ENCODE measurements around the gene CDC14B. TPM values are rescaled to one million over a fixed set of nuclear protein-coding genes. Genes with fewer than 3 reads are reported as not detected.
"Not testable (repeated sequence)": the region's sequence is repeated elsewhere in the genome, so short reads cannot be mapped to it uniquely, and the experiment has no call there.

Gene CDC14B
- total RNA-seq, 2 donors from 2014 or later: 11.7 to 13.9 TPM

DNA sequence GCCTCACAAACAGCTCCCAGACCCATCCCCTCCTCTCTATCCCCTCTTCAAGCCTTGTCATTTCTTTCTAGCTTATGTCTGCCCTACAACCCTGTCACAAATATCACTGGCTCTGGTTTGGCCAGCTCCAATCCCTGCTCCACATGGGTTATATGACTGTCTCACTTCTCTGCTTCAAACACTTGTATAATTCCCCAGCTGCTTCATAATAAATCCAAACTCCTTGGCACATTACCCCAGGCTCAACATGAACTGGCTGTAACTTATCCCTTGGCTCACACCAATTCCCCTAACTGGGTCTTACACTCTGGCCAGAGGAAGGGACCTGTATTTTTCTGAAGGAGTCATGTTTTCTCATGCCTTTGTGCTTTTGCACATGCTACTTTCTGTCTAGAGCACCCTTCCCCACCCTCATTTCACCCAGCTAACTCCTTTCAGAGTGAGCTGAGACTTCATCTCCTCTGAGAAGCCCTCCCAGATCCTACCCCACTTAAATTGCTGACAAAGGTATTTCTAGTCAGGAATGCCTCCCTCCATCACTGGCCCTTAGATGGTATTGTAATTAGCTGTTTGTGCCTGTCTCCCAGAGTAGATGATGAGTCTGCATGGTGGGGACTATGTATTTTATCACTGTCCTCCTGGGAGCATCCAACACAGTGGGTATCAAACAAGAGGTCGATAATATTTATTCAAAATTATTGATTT is 30.1 kb upstream of the CDC14B start:
- ATAC-seq (replicated peaks in 1 of 2) (no peak), DNase-seq (no peak)
- no peaks in the 10 kb centered on the region for H3K9me3 Mint-ChIP-seq
- peaks cover 0 to 6% of the 10 kb centered on the region in 2 donors for H3K36me3 Mint-ChIP-seq (ENCODE audit: insufficient read depth in 2 of 2)
- no peak overlapping the region for H3K27ac Mint-ChIP-seq
- H3K4me3 Mint-ChIP-seq: no peak overlapping the region
- peaks cover 7% of the 10 kb centered on the region for H3K4me1 Mint-ChIP-seq (ENCODE audit: low read depth)
- no peaks in the 10 kb centered on the region for H3K27me3 Mint-ChIP-seq (ENCODE audit: low read depth)

DNA sequence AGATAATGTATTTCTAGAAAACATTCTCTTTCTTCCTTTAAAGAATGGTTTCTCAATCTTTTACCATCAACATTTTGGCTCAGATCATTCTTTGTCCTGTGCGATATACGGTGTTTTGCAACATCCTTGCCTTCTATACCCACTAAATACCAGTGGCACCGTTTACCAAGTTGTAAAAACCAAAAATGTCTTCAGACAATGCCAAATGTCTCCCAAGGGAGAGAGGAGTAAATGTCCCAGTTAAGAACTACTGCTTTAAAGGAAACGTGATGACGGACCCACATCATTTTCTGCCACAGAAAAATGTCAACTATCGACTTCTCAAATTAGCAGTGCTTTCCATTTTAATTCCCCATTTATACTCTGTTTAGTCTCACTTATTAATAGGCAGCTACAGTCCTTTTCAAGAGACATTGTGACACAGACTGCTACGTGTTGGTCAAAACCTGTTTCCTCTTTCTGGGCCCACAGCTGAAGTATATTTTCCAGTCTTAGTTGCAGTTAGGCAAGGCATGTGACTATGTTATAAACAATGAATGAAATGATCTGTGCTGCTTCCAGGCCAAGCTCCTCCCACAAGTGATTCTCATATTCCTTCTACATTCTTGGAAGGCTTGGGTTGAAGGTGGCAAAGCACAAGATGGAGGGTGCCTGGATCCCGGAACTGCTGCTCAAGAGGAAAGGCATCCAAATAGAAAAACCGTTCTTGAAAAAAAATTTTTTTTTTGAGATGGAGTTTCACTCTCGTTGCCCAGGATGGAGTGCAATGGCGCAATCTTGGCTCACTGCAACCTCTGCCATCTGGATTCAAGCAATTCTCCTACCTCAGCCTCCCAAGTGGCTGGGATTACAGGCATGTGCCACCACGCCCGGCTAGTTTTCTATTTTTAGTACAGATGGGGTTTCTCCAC is 26.7 kb upstream of the CDC14B start:
- H3K36me3 Mint-ChIP-seq (ENCODE audit: insufficient read depth in 2 of 2): peaks cover 0 to 6% of the 10 kb centered on the region in 2 donors
- H3K27me3 Mint-ChIP-seq (ENCODE audit: low read depth): no peaks in the 10 kb centered on the region
- no peak overlapping the region for H3K27ac Mint-ChIP-seq
- no peak overlapping the region for H3K4me3 Mint-ChIP-seq
- no peak for ATAC-seq (replicated peaks in 1 of 2)
- no peak for DNase-seq
- no peaks in the 10 kb centered on the region for H3K9me3 Mint-ChIP-seq
- no peaks in the 10 kb centered on the region for H3K4me1 Mint-ChIP-seq (ENCODE audit: low read depth)

DNA sequence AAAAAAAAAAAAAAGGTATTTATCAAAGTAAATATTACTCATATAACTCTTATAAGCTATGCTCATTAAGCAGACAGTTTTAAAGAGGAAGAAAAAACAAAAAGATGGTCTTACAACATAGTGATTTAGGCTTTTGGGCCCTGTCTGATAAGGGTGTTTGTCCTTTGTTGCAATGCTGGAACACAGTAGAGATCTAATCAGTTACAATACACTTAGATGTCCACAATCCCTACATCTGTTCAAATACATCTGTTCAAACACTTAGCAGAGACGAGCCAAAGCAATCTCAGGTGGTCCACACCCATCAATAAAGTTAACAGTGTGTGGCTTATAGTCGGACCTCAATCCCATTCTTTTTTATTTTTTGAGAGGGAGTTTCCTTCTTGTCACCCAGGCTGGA is 24.5 kb upstream of the CDC14B start:
- Mint-ChIP-seq H3K4me1 (ENCODE audit: low read depth) (no peaks in the 10 kb centered on the region), H3K27ac (no peak overlapping the region), H3K4me3 (no peak overlapping the region), H3K9me3 (no peaks in the 10 kb centered on the region), H3K36me3 (ENCODE audit: insufficient read depth in 2 of 2) (peaks cover 0 to 4% of the 10 kb centered on the region in 2 donors), H3K27me3 (ENCODE audit: low read depth) (no peaks in the 10 kb centered on the region)
- DNase-seq (no peak), ATAC-seq (replicated peaks in 1 of 2) (no peak)

DNA sequence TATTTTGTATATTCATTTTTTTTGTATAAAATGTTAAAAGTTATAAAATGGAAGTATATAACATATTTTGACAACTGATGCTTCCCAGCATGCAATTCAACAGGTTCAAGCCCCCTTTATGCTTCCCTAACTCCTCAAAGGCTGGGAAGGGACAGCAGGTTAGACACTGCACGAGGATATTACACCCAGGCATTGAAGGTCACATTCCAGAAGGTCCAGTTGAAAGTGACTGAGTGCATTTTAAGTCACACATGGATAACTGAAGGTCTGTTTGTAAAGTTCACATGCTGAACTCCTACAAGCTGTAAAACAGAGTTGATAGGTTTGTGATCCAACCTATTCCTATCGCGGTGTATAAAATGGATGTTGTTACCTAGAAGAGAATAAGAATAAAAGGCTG is 21.9 kb upstream of the CDC14B start:
- DNase-seq: no peak
- H3K27ac Mint-ChIP-seq: no peak overlapping the region
- H3K4me3 Mint-ChIP-seq: no peak overlapping the region
- H3K9me3 Mint-ChIP-seq: no peaks in the 10 kb centered on the region
- no peaks in the 10 kb centered on the region for H3K36me3 Mint-ChIP-seq (ENCODE audit: insufficient read depth in 2 of 2)
- ATAC-seq (replicated peaks in 1 of 2): no peak
- no peaks in the 10 kb centered on the region for H3K4me1 Mint-ChIP-seq (ENCODE audit: low read depth)
- H3K27me3 Mint-ChIP-seq (ENCODE audit: low read depth): no peaks in the 10 kb centered on the region

- H3K27ac Mint-ChIP-seq: no peak overlapping the region
Measured at GRCh38 chr9:96638606-96639364, 19.1 kb upstream of the CDC14B start.

DNA sequence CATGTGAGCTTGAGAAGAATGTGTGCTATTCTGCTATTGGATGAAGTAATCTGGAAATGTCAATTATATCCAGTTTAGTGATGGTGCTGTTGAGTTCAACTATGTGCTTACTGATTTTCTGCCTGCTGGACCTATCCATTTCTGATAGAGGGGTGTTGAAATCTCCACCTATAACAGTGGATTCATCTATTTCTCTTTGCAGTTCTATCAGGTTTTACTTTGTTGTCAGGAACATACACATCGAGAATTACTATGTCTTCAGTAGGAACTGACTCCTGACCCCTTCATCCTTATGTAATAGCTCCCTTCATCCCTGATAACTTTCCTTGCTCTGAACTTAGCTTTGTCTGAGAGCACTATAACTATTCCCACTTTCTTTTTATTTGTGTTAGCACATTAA is 16.7 kb upstream of the CDC14B start:
- peaks cover 12% of the 10 kb centered on the region for H3K27me3 Mint-ChIP-seq (ENCODE audit: low read depth)
- H3K36me3 Mint-ChIP-seq (ENCODE audit: insufficient read depth in 2 of 2): no peaks in the 10 kb centered on the region
- H3K9me3 Mint-ChIP-seq: no peaks in the 10 kb centered on the region
- H3K4me1 Mint-ChIP-seq (ENCODE audit: low read depth): no peaks in the 10 kb centered on the region
- H3K27ac Mint-ChIP-seq: peak overlapping the region; percentile 12
- no peak overlapping the region for H3K4me3 Mint-ChIP-seq
- ATAC-seq (replicated peaks in 1 of 2) (no peak), DNase-seq (no peak)

More at GRCh38 chr9:96638606-96639364, 19.1 kb upstream of the CDC14B start:
- no peak for DNase-seq
- H3K27me3 Mint-ChIP-seq (ENCODE audit: low read depth): peaks cover 2% of the 10 kb centered on the region
- H3K4me3 Mint-ChIP-seq: no peak overlapping the region
- H3K9me3 Mint-ChIP-seq: no peaks in the 10 kb centered on the region
- H3K4me1 Mint-ChIP-seq (ENCODE audit: low read depth): no peaks in the 10 kb centered on the region
- no peak for ATAC-seq (replicated peaks in 1 of 2)
- H3K36me3 Mint-ChIP-seq (ENCODE audit: insufficient read depth in 2 of 2): no peaks in the 10 kb centered on the region

DNA sequence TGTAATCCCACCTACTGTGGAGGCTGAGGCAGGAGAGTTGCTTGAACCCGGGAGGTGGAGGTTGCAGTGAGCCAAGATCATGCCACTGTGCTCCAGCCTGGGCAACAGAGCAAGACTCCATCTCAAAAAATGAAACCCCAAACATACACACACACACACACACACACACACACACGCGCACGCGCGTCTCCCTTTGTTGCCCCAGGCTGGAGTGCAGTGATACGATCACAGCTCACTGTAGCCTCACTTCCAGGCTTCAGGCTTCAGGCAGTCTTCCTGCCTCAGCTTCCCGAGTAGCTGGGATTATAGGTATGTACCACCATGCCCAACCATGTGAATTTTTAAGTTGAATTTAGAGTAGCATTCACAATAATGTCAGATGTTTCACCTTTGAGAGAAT is 13.9 kb upstream of the CDC14B start:
- H3K9me3 Mint-ChIP-seq; H3K4me3 Mint-ChIP-seq; H3K36me3 Mint-ChIP-seq (ENCODE audit: insufficient read depth in 2 of 2); ATAC-seq (replicated peaks in 1 of 2); DNase-seq; H3K27ac Mint-ChIP-seq; H3K4me1 Mint-ChIP-seq (ENCODE audit: low read depth): not testable (repeated sequence)
- peaks cover 20% of the 10 kb centered on the region for H3K27me3 Mint-ChIP-seq (ENCODE audit: low read depth)

- Mint-ChIP-seq H3K27me3 (ENCODE audit: low read depth) (peaks cover 14% of the 10 kb centered on the region), H3K9me3 (no peaks in the 10 kb centered on the region), H3K4me3 (peak overlapping the region in 1 of 2 donors; percentile 3), H3K27ac (no peak overlapping the region), H3K4me1 (ENCODE audit: low read depth) (peaks cover 9% of the 10 kb centered on the region), H3K36me3 (ENCODE audit: insufficient read depth in 2 of 2) (no peaks in the 10 kb centered on the region)
- ATAC-seq (replicated peaks in 1 of 2) (no peak), DNase-seq (no peak)
Measured at GRCh38 chr9:96626912-96627311, 7.3 kb upstream of the CDC14B start.

- H3K4me1 Mint-ChIP-seq (ENCODE audit: low read depth): peaks cover 11% of the 10 kb centered on the region
- peaks cover 0 to 2% of the 10 kb centered on the region in 2 donors for H3K36me3 Mint-ChIP-seq (ENCODE audit: insufficient read depth in 2 of 2)
- no peak overlapping the region for H3K27ac Mint-ChIP-seq
- no peak overlapping the region for H3K4me3 Mint-ChIP-seq
- ATAC-seq (replicated peaks in 1 of 2) (no peak), DNase-seq (no peak)
- no peaks in the 10 kb centered on the region for H3K9me3 Mint-ChIP-seq
- H3K27me3 Mint-ChIP-seq (ENCODE audit: low read depth): peaks cover 34% of the 10 kb centered on the region
Measured at GRCh38 chr9:96621618-96622017, 2.0 kb upstream of the CDC14B start.

GRCh38 chr9:96620832-96621269 is 1.2 kb upstream of the CDC14B start:
- Mint-ChIP-seq H3K9me3 (no peaks in the 10 kb centered on the region), H3K36me3 (ENCODE audit: insufficient read depth in 2 of 2) (peaks cover 0 to 2% of the 10 kb centered on the region in 2 donors), H3K4me3 (peak overlapping the region in 1 of 2 donors; percentile 79), H3K4me1 (ENCODE audit: low read depth) (peaks cover 11% of the 10 kb centered on the region), H3K27ac (no peak overlapping the region), H3K27me3 (ENCODE audit: low read depth) (peaks cover 41% of the 10 kb centered on the region)
- no peak for ATAC-seq (replicated peaks in 1 of 2)
- DNase-seq: no peak

DNA sequence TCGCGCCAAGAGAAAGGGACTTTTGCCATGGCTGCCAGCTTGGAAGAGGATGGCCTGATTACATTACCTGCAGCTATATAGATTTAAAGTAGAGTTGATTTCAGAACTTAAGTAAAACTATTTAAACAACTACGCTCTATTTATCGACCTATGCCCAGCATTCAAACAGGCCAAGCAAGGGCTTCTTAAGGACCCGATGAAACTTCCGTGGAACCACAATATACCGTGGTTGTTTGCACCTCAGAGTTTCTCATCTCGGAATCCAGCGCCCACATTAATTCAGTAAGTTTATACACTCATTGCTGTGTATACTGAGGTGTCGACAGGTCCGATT is 505 bp upstream of the CDC14B start:
- Mint-ChIP-seq H3K36me3 (ENCODE audit: insufficient read depth in 2 of 2) (peaks cover 0 to 2% of the 10 kb centered on the region in 2 donors), H3K9me3 (no peaks in the 10 kb centered on the region), H3K4me1 (ENCODE audit: low read depth) (peaks cover 11% of the 10 kb centered on the region), H3K4me3 (peak overlapping the region; percentile 68 to 79), H3K27me3 (ENCODE audit: low read depth) (peaks cover 42% of the 10 kb centered on the region), H3K27ac (no peak overlapping the region)
- DNase-seq: no peak
- ATAC-seq (replicated peaks in 1 of 2): no peak

- Mint-ChIP-seq H3K4me1 (ENCODE audit: low read depth) (peaks cover 11% of the 10 kb centered on the region), H3K27ac (no peak overlapping the region), H3K4me3 (no peak overlapping the region), H3K27me3 (ENCODE audit: low read depth) (peaks cover 48% of the 10 kb centered on the region), H3K9me3 (no peaks in the 10 kb centered on the region), H3K36me3 (ENCODE audit: insufficient read depth in 2 of 2) (peaks cover 0 to 2% of the 10 kb centered on the region in 2 donors)
- DNase-seq: no peak
- ATAC-seq (replicated peaks in 1 of 2): peak; percentile 9 to 28
Measured at GRCh38 chr9:96619124-96619465, 548 bp downstream of the CDC14B start.

All from activated T-cell treated with anti-CD3 and anti-CD28 coated beads, Interleukin-2, amount 50 U/mL, for 72 hours (primary cell).